PC-3 (cell line): ENCODE measurements around the gene KCNJ6. TPM values are rescaled to one million over a fixed set of nuclear protein-coding genes. Genes with fewer than 3 reads are reported as not detected.

Source experiments
- ATAC-seq: fragments of 200-7000 bp; cut with Tn5 transposase; 2 replicates; pipeline ENCODE4 v1.9.1; 2020; ENCODE audit warnings: mild to moderate bottlenecking, moderate library complexity
- BruUV-seq: library from RNA; stranded (reverse); fragments of 400-500 nt; replicated peaks from 2 replicates; lab custom pipeline; 2021; lab: Mats Ljungman, UMichigan
- CTCF ChIA-PET: fragments of 300-600 bp; sonication (Branson Sonifier 250); formaldehyde crosslinking; loops from one replicate; lab custom pipeline; 2022; ENCODE audit warnings: antibody characterized with exemption; lab: Charles Lee
- POLR2A ChIA-PET: fragments of 300-600 bp; sonication (Branson Sonifier 250); formaldehyde crosslinking; loops from one replicate; lab custom pipeline; 2022; ENCODE audit warnings: antibody characterized with exemption; ENCODE audit not compliant: unreplicated experiment; lab: Charles Lee
- DNase-seq: peaks from one replicate; pipeline ENCODE4 v3.0.0-alpha.2; 2015
- H2AFZ ChIP-seq: fragments of 300-600 bp; sonication (generic); 2 replicates; pipeline ENCODE4 v1.6.0; 2016; ENCODE audit warnings: antibody characterized with exemption, low read length
- H3F3A ChIP-seq: fragments of 300-600 bp; sonication (generic); one replicate; pipeline ENCODE4 v1.6.0; 2017; ENCODE audit warnings: antibody characterized with exemption, low read length, control low read depth, mild to moderate bottlenecking; ENCODE audit not compliant: unreplicated experiment
- H3K27ac ChIP-seq: fragments of 300-600 bp; sonication (generic); 2 replicates; pipeline ENCODE4 v1.5.1; 2016; ENCODE audit warnings: mild to moderate bottlenecking, low read length
- H3K27me3 ChIP-seq: fragments of 300-600 bp; sonication (generic); 2 replicates; pipeline ENCODE4 v1.6.1; 2016; ENCODE audit warnings: low read length, mixed read lengths
- H3K36me3 ChIP-seq: fragments of 300-600 bp; sonication (generic); 2 replicates; pipeline ENCODE4 v1.6.1; 2016; ENCODE audit warnings: low read depth, mixed run types, low read length, mixed read lengths
- H3K4me1 ChIP-seq: fragments of 300-600 bp; sonication (generic); 2 replicates; pipeline ENCODE4 v1.5.1; 2016; ENCODE audit warnings: low read length; ENCODE audit not compliant: insufficient read depth
- H3K4me2 ChIP-seq: fragments of 300-600 bp; sonication (generic); 2 replicates; pipeline ENCODE4 v1.6.0; 2016; ENCODE audit warnings: low read length
- H3K4me3 ChIP-seq: fragments of 300-600 bp; sonication (generic); 2 replicates; pipeline ENCODE4 v1.5.1; 2016; ENCODE audit warnings: mild to moderate bottlenecking, low read length, mixed read lengths
- H3K79me2 ChIP-seq: fragments of 300-600 bp; sonication (generic); 2 replicates; pipeline ENCODE4 v1.6.1; 2017; ENCODE audit warnings: low read length, mixed read lengths
- H3K9ac ChIP-seq: fragments of 300-600 bp; sonication (generic); 2 replicates; pipeline ENCODE4 v1.6.0; 2016; ENCODE audit warnings: mild to moderate bottlenecking, low read length
- H3K9me2 ChIP-seq: fragments of 300-600 bp; sonication (generic); replicated peaks from 2 replicates; pipeline ENCODE4 v1.6.1; 2016; ENCODE audit warnings: mixed run types, low read length, mixed read lengths
- H3K9me3 ChIP-seq: fragments of 300-600 bp; sonication (generic); 2 replicates; pipeline ENCODE4 v1.6.1; 2016; ENCODE audit warnings: low read length, mixed read lengths
- H4K20me1 ChIP-seq: fragments of 300-600 bp; sonication (generic); 2 replicates; pipeline ENCODE4 v1.6.1; 2016; ENCODE audit warnings: low read length, mixed read lengths
- EZH2 ChIP-seq: fragments of 300-600 bp; sonication (generic); IDR thresholded peaks from one replicate; pipeline ENCODE4 v1.6.1; 2017; ENCODE audit warnings: antibody characterized with exemption, mild to moderate bottlenecking, low read length; ENCODE audit not compliant: unreplicated experiment
- EZH2phosphoT487 ChIP-seq: fragments of 300-600 bp; sonication (generic); IDR thresholded peaks from 2 replicates; pipeline ENCODE4 v1.6.1; 2018; ENCODE audit warnings: mild to moderate bottlenecking, antibody characterized with exemption, low read length, borderline replicate concordance
- intact Hi-C: fragments of 100-400 bp; cut with micrococcal nuclease; formaldehyde crosslinking; loops from 2 replicates; pipeline ENCODE4 v1.9.0; 2023
- total RNA-seq: library from RNA; depleted of rRNA; stranded (reverse); fragments of >200 nt; gene quantifications from 2 replicates; pipeline ENCODE4 v1.2.3, GENCODE V29; 2014
- TF ChIP-seq, protein P1 (sequence below): fragments of 300-600 bp; sonication (generic); conservative IDR thresholded peaks from 2 replicates; pipeline ENCODE4 v1.5.1; 2017; ENCODE audit warnings: antibody characterized with exemption, low read depth, mild to moderate bottlenecking, low read length

The KCNJ6 gene
- total RNA-seq, 1 experiment from 2014 or later, result not detected

GRCh38 chr21:37623689-37624088, 292.6 kb downstream of the KCNJ6 start:
- Histone ChIP-seq H3K4me1 (no peaks in the 10 kb centered on the region), H2AFZ (no peak overlapping the region), H3K4me3 (no peak overlapping the region), H3K9me2 (no peaks in the 10 kb centered on the region), H4K20me1 (no peaks in the 10 kb centered on the region), H3K9ac (no peak overlapping the region), H3F3A (no peaks in the 10 kb centered on the region), H3K27me3 (peaks cover 3% of the 10 kb centered on the region; the same call in 1 of the 2 replicates), H3K4me2 (no peak overlapping the region), H3K36me3 (no peaks in the 10 kb centered on the region), H3K27ac (no peak overlapping the region), H3K9me3 (no peaks in the 10 kb centered on the region), H3K79me2 (no peaks in the 10 kb centered on the region)
- ATAC-seq (no peak), DNase-seq (no peak)
- POLR2A ChIA-PET, result no interaction called here
- CTCF ChIA-PET, result no interaction called here
- BruUV-seq, result no TSS peak
- intact Hi-C loops, result no loop called here
- no peak for TF ChIP-seq EZH2
- no peak for TF ChIP-seq EZH2phosphoT487
- TF ChIP-seq, protein P1, sequence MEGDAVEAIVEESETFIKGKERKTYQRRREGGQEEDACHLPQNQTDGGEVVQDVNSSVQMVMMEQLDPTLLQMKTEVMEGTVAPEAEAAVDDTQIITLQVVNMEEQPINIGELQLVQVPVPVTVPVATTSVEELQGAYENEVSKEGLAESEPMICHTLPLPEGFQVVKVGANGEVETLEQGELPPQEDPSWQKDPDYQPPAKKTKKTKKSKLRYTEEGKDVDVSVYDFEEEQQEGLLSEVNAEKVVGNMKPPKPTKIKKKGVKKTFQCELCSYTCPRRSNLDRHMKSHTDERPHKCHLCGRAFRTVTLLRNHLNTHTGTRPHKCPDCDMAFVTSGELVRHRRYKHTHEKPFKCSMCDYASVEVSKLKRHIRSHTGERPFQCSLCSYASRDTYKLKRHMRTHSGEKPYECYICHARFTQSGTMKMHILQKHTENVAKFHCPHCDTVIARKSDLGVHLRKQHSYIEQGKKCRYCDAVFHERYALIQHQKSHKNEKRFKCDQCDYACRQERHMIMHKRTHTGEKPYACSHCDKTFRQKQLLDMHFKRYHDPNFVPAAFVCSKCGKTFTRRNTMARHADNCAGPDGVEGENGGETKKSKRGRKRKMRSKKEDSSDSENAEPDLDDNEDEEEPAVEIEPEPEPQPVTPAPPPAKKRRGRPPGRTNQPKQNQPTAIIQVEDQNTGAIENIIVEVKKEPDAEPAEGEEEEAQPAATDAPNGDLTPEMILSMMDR, result no peak

DNA sequence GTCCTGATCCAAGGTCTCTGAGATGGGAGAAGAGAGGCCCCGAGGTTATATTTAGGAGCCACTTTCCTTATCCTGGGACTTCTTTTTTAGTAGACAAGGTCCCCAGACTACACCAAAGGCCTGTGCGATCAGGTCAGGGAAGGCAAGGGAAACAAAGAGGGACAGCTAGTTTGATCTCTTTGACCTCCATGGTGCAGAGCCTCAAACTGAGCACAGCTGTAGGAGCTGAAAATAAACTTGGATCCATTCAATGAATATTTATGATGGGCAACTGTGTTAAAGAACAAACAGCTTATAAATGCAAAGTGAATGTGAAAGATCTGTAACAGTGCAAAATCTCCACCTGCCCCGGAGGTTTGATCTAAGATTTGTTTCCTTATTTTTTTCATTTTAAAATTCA, 293.1 kb downstream of the KCNJ6 start:
- BruUV-seq, result no TSS peak
- Histone ChIP-seq H3K4me3 (no peak overlapping the region), H3K27me3 (peaks cover 7% of the 10 kb centered on the region; the same call in 1 of the 2 replicates), H2AFZ (no peak overlapping the region), H3K27ac (no peak overlapping the region), H3K9me2 (no peaks in the 10 kb centered on the region), H3K4me2 (no peak overlapping the region), H4K20me1 (no peaks in the 10 kb centered on the region), H3K36me3 (no peaks in the 10 kb centered on the region), H3K9ac (no peak overlapping the region), H3F3A (no peaks in the 10 kb centered on the region), H3K9me3 (no peaks in the 10 kb centered on the region), H3K4me1 (no peaks in the 10 kb centered on the region), H3K79me2 (no peaks in the 10 kb centered on the region)
- ChIA-PET CTCF (no interaction called here), POLR2A (no interaction called here)
- TF ChIP-seq EZH2phosphoT487, result no peak
- TF ChIP-seq EZH2, result no peak
- TF ChIP-seq, protein P1, result no peak
- DNase-seq (no peak), ATAC-seq (no peak)
- intact Hi-C loops, result no loop called here

DNA sequence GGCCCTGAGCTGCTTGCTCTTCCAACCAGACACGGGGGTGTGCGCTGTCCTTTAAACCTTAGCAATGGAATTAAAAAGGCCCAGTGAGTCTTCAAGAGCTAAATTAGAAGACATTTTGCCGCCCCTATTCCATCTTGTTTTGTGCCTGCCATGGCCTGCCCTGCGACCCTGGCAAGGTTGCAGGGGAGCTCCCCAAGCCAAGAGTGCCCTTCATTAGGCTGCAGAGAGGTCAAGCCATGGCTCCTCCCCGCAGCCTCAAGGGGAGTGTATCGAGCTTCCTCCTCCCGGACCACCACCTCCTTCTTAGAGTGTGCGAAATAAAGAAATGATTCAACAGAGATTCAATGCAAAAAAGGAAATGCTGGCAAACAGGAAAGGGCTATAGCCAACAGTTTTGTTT, 293.5 kb downstream of the KCNJ6 start:
- TF ChIP-seq EZH2 (no peak), EZH2phosphoT487 (no peak)
- TF ChIP-seq, protein P1, result no peak
- no peak overlapping the region for H3K4me2 ChIP-seq
- H3K27me3 ChIP-seq, result peaks cover 12% of the 10 kb centered on the region; the same call in 1 of the 2 replicates
- ChIA-PET CTCF (no interaction called here), POLR2A (no interaction called here)
- intact Hi-C loops, result no loop called here
- H3K27ac ChIP-seq, result no peak overlapping the region
- H3K4me3 ChIP-seq, result no peak overlapping the region
- no peaks in the 10 kb centered on the region for H3K79me2 ChIP-seq
- H4K20me1 ChIP-seq, result no peaks in the 10 kb centered on the region
- H3K4me1 ChIP-seq, result no peaks in the 10 kb centered on the region
- H3K9me3 ChIP-seq, result no peaks in the 10 kb centered on the region
- no TSS peak for BruUV-seq
- no peaks in the 10 kb centered on the region for H3K36me3 ChIP-seq
- H3F3A ChIP-seq, result no peaks in the 10 kb centered on the region
- no peak overlapping the region for H3K9ac ChIP-seq
- DNase-seq, result no peak
- no peak overlapping the region for H2AFZ ChIP-seq
- ATAC-seq, result no peak
- no peaks in the 10 kb centered on the region for H3K9me2 ChIP-seq
